HCT116 (cell line): ENCODE measurements around the gene LTC4S. TPM values are rescaled to one million over a fixed set of nuclear protein-coding genes. Genes with fewer than 3 reads are reported as not detected.

Experiments used
- ATAC-seq: fragments of 200-7000 bp; cut with Tn5 transposase; 2 replicates; pipeline ENCODE4 v1.9.1; 2020; ENCODE audit warnings: mild to moderate bottlenecking, moderate library complexity
- BruUV-seq: library from RNA; stranded (reverse); fragments of 400-500 nt; replicated peaks from 2 replicates; lab custom pipeline; 2021; lab: Mats Ljungman, UMichigan
- CTCF ChIA-PET: fragments of 300-600 bp; sonication (Branson Sonifier 250); formaldehyde crosslinking; loops from one replicate; lab custom pipeline; 2021; ENCODE audit warnings: antibody characterized with exemption; lab: Charles Lee
- POLR2A ChIA-PET: fragments of 300-600, 350-600 bp; sonication (Branson Sonifier 250); formaldehyde crosslinking; loops from one replicate; lab custom pipeline; 2021; ENCODE audit warnings: antibody characterized with exemption; lab: Charles Lee
- RAD21 ChIA-PET, 2 experiments: fragments of 300-600 bp; sonication (Branson Sonifier 250); formaldehyde crosslinking; loops; one replicate each; lab custom pipeline; 2023; ENCODE audit warnings: low total read pairs in 2 of 2; ENCODE audit not compliant: uncharacterized antibody in 2 of 2, unreplicated experiment in 2 of 2, low non-redundant PET in 1 of 2; lab: Charles Lee
- DNase-seq: peaks from one replicate; pipeline ENCODE4 v3.0.0-alpha.2; 2010; ENCODE audit warnings: low read depth, low spot score
- H2AFZ ChIP-seq: fragments of 200-600 bp; shearing (Covaris generic), sonication (generic); 2 replicates; pipeline ENCODE4 v1.6.1; 2017; ENCODE audit warnings: low read depth, mixed run types, mixed read lengths, antibody characterized with exemption, low read length; ENCODE audit not compliant: poor library complexity, severe bottlenecking
- H3K27ac ChIP-seq: 2 replicates; pipeline ENCODE4 v1.5.1; 2012; ENCODE audit warnings: low read depth, low read length
- H3K27me3 ChIP-seq: fragments of 200-600 bp; sonication (generic); 2 replicates; pipeline ENCODE4 v1.6.1; 2016; ENCODE audit warnings: mixed run types, low read length, mixed read lengths; ENCODE audit not compliant: insufficient read depth
- H3K36me3 ChIP-seq, 2 experiments: fragments of 200-500 bp in 1 of 2; fragments of 200-600 bp in 1 of 2; sonication (Bioruptor generic) in 1 of 2; sonication (generic) in 1 of 2; 2 replicates each; pipeline versions ENCODE4 v1.5.1 to v1.6.1; 2014 to 2016; ENCODE audit warnings: low read length in 2 of 2, inconsistent platforms in 1 of 2, mixed read lengths in 1 of 2, mixed run types in 1 of 2; ENCODE audit not compliant: insufficient read depth in 2 of 2, control insufficient read depth in 1 of 2
- H3K4me1 ChIP-seq, 2 experiments: fragments of 200-600 bp in 1 of 2; sonication (generic) in 1 of 2; 2 replicates each; pipeline versions ENCODE4 v1.5.1 to v1.6.1; 2012 to 2017; ENCODE audit warnings: low read length in 2 of 2, inconsistent platforms in 1 of 2, mild to moderate bottlenecking in 1 of 2, mixed read lengths in 1 of 2, mixed run types in 1 of 2, moderate library complexity in 1 of 2; ENCODE audit not compliant: insufficient read depth in 2 of 2, control insufficient read depth in 1 of 2
- H3K4me2 ChIP-seq: fragments of 200-600 bp; sonication (generic); 2 replicates; pipeline ENCODE4 v1.6.1; 2017; ENCODE audit warnings: mixed run types, low read length, mixed read lengths
- H3K4me3 ChIP-seq, 2 experiments: fragments of 200-600 bp in 1 of 2; sonication (generic) in 1 of 2; replicated peaks in 1 of 2; 2 replicates each; pipeline ENCODE4 v1.5.1; 2011 to 2016; ENCODE audit warnings: low read length in 2 of 2, control low read depth in 1 of 2, low read depth in 1 of 2, mild to moderate bottlenecking in 1 of 2, mixed read lengths in 1 of 2, mixed run types in 1 of 2
- H3K79me2 ChIP-seq: fragments of 200-600 bp; sonication (generic); 2 replicates; pipeline ENCODE4 v1.6.1; 2017; ENCODE audit warnings: mild to moderate bottlenecking, mixed run types, low read length, moderate library complexity, mixed read lengths; ENCODE audit not compliant: insufficient read depth
- H3K9ac ChIP-seq: fragments of 200-600 bp; sonication (generic); 2 replicates; pipeline ENCODE4 v1.6.1; 2016; ENCODE audit warnings: low read length, mixed read lengths
- H3K9me2 ChIP-seq: fragments of 200-600 bp; sonication (generic), shearing (Covaris generic); 2 replicates; pipeline ENCODE4 v1.6.1; 2017; ENCODE audit warnings: mixed run types, mild to moderate bottlenecking, moderate library complexity; ENCODE audit not compliant: insufficient read depth
- H3K9me3 ChIP-seq, 2 experiments: fragments of 200-500 bp in 1 of 2; fragments of 200-600 bp in 1 of 2; sonication (Bioruptor generic) in 1 of 2; sonication (generic) in 1 of 2; 2 replicates each; pipeline ENCODE4 v1.6.1; 2014 to 2017; ENCODE audit warnings: low read length in 2 of 2, mixed read lengths in 2 of 2, inconsistent platforms in 1 of 2, low read depth in 1 of 2, mild to moderate bottlenecking in 1 of 2, mixed run types in 1 of 2, moderate library complexity in 1 of 2; ENCODE audit not compliant: control insufficient read depth in 1 of 2, insufficient read depth in 1 of 2
- H4K20me1 ChIP-seq: fragments of 200-600 bp; sonication (generic), shearing (Covaris generic); 2 replicates; pipeline ENCODE4 v1.6.1; 2017; ENCODE audit warnings: mixed run types, mild to moderate bottlenecking, moderate library complexity; ENCODE audit not compliant: insufficient read depth
- CEBPB ChIP-seq: IDR thresholded peaks from 2 replicates; pipeline ENCODE4 v1.6.1; 2012; ENCODE audit warnings: low read depth
- EGR1 ChIP-seq: IDR thresholded peaks from 2 replicates; pipeline ENCODE4 v1.6.1; 2012; ENCODE audit warnings: low read depth
- EZH2 ChIP-seq: fragments of 200-600 bp; sonication (generic); IDR thresholded peaks from 2 replicates; pipeline ENCODE4 v1.6.1; 2017; ENCODE audit warnings: antibody characterized with exemption, mixed run types
- EZH2phosphoT487 ChIP-seq: fragments of 200-600 bp; IDR thresholded peaks from 2 replicates; pipeline ENCODE4 v1.6.1; 2018; ENCODE audit warnings: antibody characterized with exemption, borderline replicate concordance
- JUND ChIP-seq: IDR thresholded peaks from 2 replicates; pipeline ENCODE4 v1.6.1; 2012
- MAX ChIP-seq: IDR thresholded peaks from 2 replicates; pipeline ENCODE4 v1.6.1; 2012
- POLR2A ChIP-seq: IDR thresholded peaks from 2 replicates; pipeline ENCODE4 v1.7.0; 2011; ENCODE audit warnings: borderline replicate concordance; ENCODE audit not compliant: insufficient read depth, insufficient read length; ENCODE audit errors: extremely low read depth
- POLR2AphosphoS5 ChIP-seq: IDR thresholded peaks from 2 replicates; pipeline ENCODE4 v1.6.1; 2011; ENCODE audit warnings: mild to moderate bottlenecking, low read depth, low read length, moderate library complexity
- RAD21 ChIP-seq: IDR thresholded peaks from 2 replicates; pipeline ENCODE4 v1.6.1; 2012; ENCODE audit warnings: low read depth, mild to moderate bottlenecking
- REST ChIP-seq: IDR thresholded peaks from 2 replicates; pipeline ENCODE4 v1.6.1; 2012; ENCODE audit warnings: low read depth
- SRF ChIP-seq: IDR thresholded peaks from 2 replicates; pipeline ENCODE4 v1.6.1; 2012; ENCODE audit warnings: low read depth
- ZBTB33 ChIP-seq: IDR thresholded peaks from 2 replicates; pipeline ENCODE4 v1.6.1; 2011; ENCODE audit warnings: mild to moderate bottlenecking, low read length, moderate library complexity; ENCODE audit not compliant: insufficient replicate concordance; ENCODE audit errors: extremely low read depth
- ZFX ChIP-seq: fragments of 450-650 bp; IDR thresholded peaks from 2 replicates; pipeline ENCODE4 v1.6.1; 2017
- ZNF274 ChIP-seq: fragments of 200-500 bp; sonication (Bioruptor generic); IDR thresholded peaks from 2 replicates; pipeline ENCODE4 v1.6.1; 2014; ENCODE audit warnings: mild to moderate bottlenecking, low read depth, low read length, inconsistent platforms
- intact Hi-C: fragments of 100-400 bp; cut with micrococcal nuclease; formaldehyde crosslinking; loops from 2 replicates; pipeline ENCODE4 v1.10.0; 2022
- total RNA-seq: library from RNA; stranded (reverse); gene quantifications from one replicate; pipeline ENCODE4 v1.2.1, GENCODE V29; 2021; ENCODE audit not compliant: unreplicated experiment

The LTC4S gene
- total RNA-seq, 1 experiment from 2014 or later, result 5.0 TPM

- POLR2A ChIA-PET, result no interaction called here
- H3K79me2 ChIP-seq, result peaks cover 68% of the 10 kb centered on the region
- H3K27me3 ChIP-seq, result no peaks in the 10 kb centered on the region
- H3K36me3 ChIP-seq, result peaks cover 17 to 19% of the 10 kb centered on the region in 2 experiments; a peak in 3 of 4 replicates
- TF ChIP-seq ZBTB33, result no peak
- no peak for TF ChIP-seq EZH2
- no peak for TF ChIP-seq SRF
- no peak for TF ChIP-seq POLR2A
- TF ChIP-seq EZH2phosphoT487, result no peak
- TF ChIP-seq JUND, result no peak
- TF ChIP-seq EGR1, result no peak
- no peak for TF ChIP-seq ZNF274
- TF ChIP-seq CEBPB, result no peak
- no peak for TF ChIP-seq ZFX
- no peak for TF ChIP-seq REST
- TF ChIP-seq RAD21, result no peak
- TF ChIP-seq POLR2AphosphoS5, result no peak
- TF ChIP-seq MAX, result no peak
- TF ChIP-seq, all 23 proteins: peak for 0
- Histone ChIP-seq H4K20me1 (peaks cover 9% of the 10 kb centered on the region; the same call in 1 of the 2 replicates), H2AFZ (no peak overlapping the region), H3K9me3 (no peaks in the 10 kb centered on the region), H3K4me2 (no peak overlapping the region), H3K9me2 (no peaks in the 10 kb centered on the region), H3K9ac (no peak overlapping the region), H3K4me1 (peaks cover 11 to 32% of the 10 kb centered on the region in 2 experiments), H3K4me3 (no peak overlapping the region), H3K27ac (no peak overlapping the region)
- intact Hi-C loops, result loop anchor here (10.0 kb wide), 1 partner anchor 219 kb away; no protein-coding TSS in a partner anchor
- ChIA-PET RAD21 (no interaction called here), CTCF (no interaction called here)
- DNase-seq (no peak), ATAC-seq (no peak)
- BruUV-seq, result no TSS peak
Measured at GRCh38 chr5:179765400-179765799, 28.4 kb upstream of the LTC4S start.
